ENCODE results near the gene ERAP2.

DNA sequence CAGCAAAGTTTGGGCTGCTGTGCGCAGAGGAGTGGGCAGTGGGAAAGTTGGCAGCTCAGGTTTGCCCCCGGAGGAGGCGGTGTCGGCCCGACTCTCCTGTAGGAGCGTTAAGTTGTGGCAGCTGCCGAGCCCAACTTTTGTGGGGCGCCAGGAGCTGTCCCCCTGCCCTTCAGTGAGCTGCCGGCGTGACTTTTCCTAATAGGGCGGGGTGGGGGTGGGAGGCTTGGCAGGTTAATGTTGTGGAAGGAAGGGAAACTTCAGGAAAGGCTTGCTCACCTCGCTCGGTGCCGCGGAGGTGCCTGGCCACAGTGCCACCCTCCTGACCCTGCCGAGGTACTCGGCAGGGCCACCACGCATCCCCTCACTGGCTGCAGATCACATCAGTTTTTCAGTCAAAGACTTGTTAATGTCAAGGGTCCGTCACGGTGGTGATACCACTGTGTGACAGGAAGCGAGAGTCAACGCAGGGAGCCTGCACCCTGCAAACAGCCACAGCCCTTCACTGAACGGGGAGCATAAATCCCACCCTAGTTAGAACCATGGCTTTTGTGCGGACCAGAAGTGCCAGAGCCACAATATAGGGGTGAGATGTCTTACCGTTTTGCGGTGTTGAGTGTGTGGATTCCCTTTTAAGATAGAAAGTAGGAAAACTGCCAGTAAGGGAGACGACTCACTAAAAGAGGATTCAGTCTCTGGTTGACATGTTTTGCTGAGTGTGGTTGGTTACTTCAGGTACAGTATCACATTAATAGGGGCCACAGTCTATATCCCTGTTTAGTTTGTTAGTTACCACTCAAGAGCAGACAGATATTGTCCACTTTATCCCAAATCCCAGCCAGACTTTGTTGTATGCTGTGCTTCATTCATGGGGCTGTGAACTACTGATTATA, 60.4 kb downstream of the ERAP2 start:
- no peak for TF ChIP-seq CTCF (IDR thresholded peaks at IDR 0.05)
- TF ChIP-seq POLR2A (IDR thresholded peaks at IDR 0.05): no peak
